ENCODE measurements around the gene KPNB1. TPM values are rescaled to one million over a fixed set of nuclear protein-coding genes. Genes with fewer than 3 reads are reported as not detected.

KPNB1 gene
- total and polyA plus RNA-seq, 2 of the 4 experiments (the other 2 are of a cell fraction): 206 to 1,082 TPM

- Histone ChIP-seq H3K56ac (ENCODE audit: extremely low read depth, insufficient read depth, low read length) (no peak overlapping the region), H2AK9ac (replicated peaks; ENCODE audit: low read depth, low read length, poor library complexity) (no peak overlapping the region), H4K5ac (ENCODE audit: low read depth, low read length) (no peak overlapping the region), H3K18ac (ENCODE audit: low read depth, low read length) (no peak overlapping the region), H3K27ac (ENCODE audit: insufficient read depth, low read length) (no peak overlapping the region), H4K91ac (ENCODE audit: insufficient read depth, low read depth, low read length) (no peak overlapping the region), H2BK120ac (ENCODE audit: low read depth, low read length) (no peak overlapping the region), H3K4me3 (ENCODE audit: insufficient read depth, low read depth, low read length) (no peak overlapping the region), H2BK20ac (ENCODE audit: low read depth, low read length) (no peak overlapping the region), H3K9me1 (ENCODE audit: insufficient read depth, low read length) (no peaks in the 10 kb centered on the region), H3K27me3 (ENCODE audit: control insufficient read depth, insufficient read depth, low read length) (no peaks in the 10 kb centered on the region), H3K4ac (ENCODE audit: low read depth, low read length) (no peak overlapping the region), H3K4me2 (ENCODE audit: low read depth, low read length) (no peak overlapping the region), H3K36me3 (ENCODE audit: control insufficient read depth, insufficient read depth, low read length) (peaks cover 71% of the 10 kb centered on the region), H2BK15ac (ENCODE audit: low read depth, low read length) (no peak overlapping the region), H2AFZ (replicated peaks; ENCODE audit: low read length, poor library complexity) (no peak overlapping the region), H2BK5ac (ENCODE audit: low read depth, low read length, poor library complexity, severe bottlenecking) (no peak overlapping the region), H3K14ac (replicated peaks; ENCODE audit: low read depth, low read length) (no peak overlapping the region), H4K20me1 (ENCODE audit: insufficient read depth, low read length) (peaks cover 22% of the 10 kb centered on the region), H3K4me1 (ENCODE audit: control insufficient read depth, insufficient read depth, low read length) (no peaks in the 10 kb centered on the region; the same call in 1 of the 2 replicates), H3K23ac (ENCODE audit: low read depth, low read length) (no peak overlapping the region), H3K79me1 (ENCODE audit: low read depth in 1 of 2, low read length in 2 of 2) (peaks cover 28 to 32% of the 10 kb centered on the region in 2 experiments), H3K9me3 (ENCODE audit: control insufficient read depth, insufficient read depth, low read length) (no peaks in the 10 kb centered on the region), H3K9ac (ENCODE audit: low read depth, low read length) (no peak overlapping the region), H4K8ac (ENCODE audit: low read depth in 2 of 2, low read length in 2 of 2) (no peak overlapping the region), H2AK5ac (ENCODE audit: low read depth, low read length) (no peak overlapping the region)
- ChIA-PET CTCF (no interaction called here), POLR2A (ENCODE audit: unreplicated experiment) (no interaction called here)
- DNase-seq (no peak), ATAC-seq (ENCODE audit: low read depth) (no peak)
- in situ Hi-C loops (cut with MboI; ENCODE audit: low sequenced_read_pairs) (no loop called here), intact Hi-C loops (cut with micrococcal nuclease) (no loop called here), dilution Hi-C loops (cut with HindIII; ENCODE audit: low sequenced_read_pairs, unreplicated experiment) (no loop called here)
- BruUV-seq (replicated peaks): no TSS peak
- TF ChIP-seq MAFK (IDR thresholded peaks at IDR 0.05; ENCODE audit: low read depth, low read length): peak; percentile 48
- no peak for TF ChIP-seq RAD21 (IDR thresholded peaks at IDR 0.05; ENCODE audit: low read length)
- TF ChIP-seq BHLHE40 (IDR thresholded peaks at IDR 0.05; ENCODE audit: low read depth, low read length): no peak
- TF ChIP-seq RCOR1 (IDR thresholded peaks at IDR 0.05; ENCODE audit: insufficient replicate concordance, low read length): no peak
- 71% methylated on average over 1 of the region's 1 CpG; no CpG with 5 or more reads in 1 of the 2 experiments for WGBS, 2 experiments (ENCODE audit: extremely low coverage in 2 of 2, insufficient read length in 1 of 2)
Observed at GRCh38 chr17:47670064-47670463, 20.3 kb downstream of the KPNB1 start.

Data from IMR-90 (cell line).